H1 (cell line): ENCODE results near the gene TMEM25.

Experiments
- ASH2L ChIP-seq: fragments of 200-600, 300-600 bp; sonication (generic); IDR thresholded peaks from one replicate; pipeline ENCODE4 v1.7.1; 2017; ENCODE audit warnings: low read length
- BRCA1 ChIP-seq: IDR thresholded peaks from 2 replicates; pipeline ENCODE4 v1.6.1; 2012; ENCODE audit warnings: low read depth, low read length, improper control_type of control experiment
- CTCF ChIP-seq, 3 experiments: IDR thresholded peaks; 1 replicate in 2 of 3; 2 replicates in 1 of 3; pipeline versions ENCODE4 v1.5.1 to v1.6.1; 2011; ENCODE audit warnings: low read length in 3 of 3, mild to moderate bottlenecking in 3 of 3, inconsistent platforms in 2 of 3, low read depth in 1 of 3, moderate library complexity in 1 of 3; ENCODE audit not compliant: insufficient read depth in 1 of 3; ENCODE audit errors: control extremely low read depth in 1 of 3
- EP300 ChIP-seq, 2 experiments: IDR thresholded peaks; 1 replicate in 1 of 2; 2 replicates in 1 of 2; pipeline ENCODE4 v1.6.1; 2011 to 2012; ENCODE audit warnings: low read depth in 2 of 2, low read length in 2 of 2, mild to moderate bottlenecking in 2 of 2, borderline replicate concordance in 1 of 2, inconsistent platforms in 1 of 2, moderate library complexity in 1 of 2
- EZH2 ChIP-seq: fragments of 200-600 bp; sonication (generic); IDR thresholded peaks from 2 replicates; pipeline ENCODE4 v1.7.1; 2012; ENCODE audit warnings: low read depth, mild to moderate bottlenecking, moderate library complexity, low read length, inconsistent platforms; ENCODE audit not compliant: severe bottlenecking
- MAX ChIP-seq: IDR thresholded peaks from 2 replicates; pipeline ENCODE4 v1.6.1; 2012; ENCODE audit warnings: inconsistent platforms
- SIN3A ChIP-seq, 2 experiments: IDR thresholded peaks in 1 of 2; conservative IDR thresholded peaks in 1 of 2; 2 replicates each; pipeline ENCODE4 v1.6.1; 2011 to 2012; ENCODE audit warnings: low read length in 2 of 2, improper control_type of control experiment in 1 of 2, low read depth in 1 of 2, mild to moderate bottlenecking in 1 of 2

GRCh38 chr11:118497831-118498230 lies 33.2 kb upstream of the TMEM25 start:
- TF ChIP-seq MAX = no peak
- no peak for TF ChIP-seq CTCF (IDR thresholded peaks at IDR 0.05; ENCODE audit: control extremely low read depth in 1 of 3, insufficient read depth in 1 of 3, low read depth in 1 of 3, low read length in 3 of 3)
- TF ChIP-seq EP300 (IDR thresholded peaks at IDR 0.05; ENCODE audit: borderline replicate concordance in 1 of 2, low read depth in 2 of 2, low read length in 2 of 2) = no peak
- no peak for TF ChIP-seq EZH2
- no peak for TF ChIP-seq BRCA1
- no peak for TF ChIP-seq ASH2L
- TF ChIP-seq SIN3A (conservative IDR thresholded peaks at IDR 0.05 in 1 of 2, IDR thresholded peaks at IDR 0.05 in 1 of 2; ENCODE audit: low read depth in 1 of 2, low read length in 2 of 2) = no peak
